ENCODE results near the gene BATF2. TPM values are rescaled to one million over a fixed set of nuclear protein-coding genes. Genes with fewer than 3 reads are reported as not detected.

The BATF2 gene
- total and polyA plus RNA-seq, 2 donors (not counting 3 experiments of a cell fraction or from before 2014, with no cell fraction given), result 0.75 TPM

DNA sequence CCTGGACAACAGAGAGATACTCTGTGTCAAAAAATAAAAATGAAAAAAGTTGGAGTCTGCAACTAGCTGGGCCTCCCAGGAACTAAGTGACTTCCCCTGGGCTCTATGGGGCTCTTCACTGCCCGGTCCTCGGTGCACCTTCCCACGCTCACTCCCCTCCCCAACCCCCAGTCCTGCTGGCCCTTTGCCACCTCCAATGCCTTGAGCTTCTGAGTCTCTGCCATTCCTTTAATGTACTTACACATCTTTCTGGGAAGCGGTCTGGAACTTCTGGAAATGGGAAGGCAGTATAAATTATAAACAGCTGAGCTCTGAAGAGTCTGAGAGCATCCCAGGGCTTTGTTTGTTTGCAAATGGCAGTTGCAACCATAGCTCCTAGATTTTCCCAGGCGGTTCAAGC lies 5.9 kb upstream of the BATF2 start:
- dilution Hi-C loops (cut with MboI; ENCODE audit: extremely low pct_ligation_motif_present, low sequenced_read_pairs) (no loop called here), intact Hi-C loops (cut with micrococcal nuclease) (no loop called here)
- no peaks in the 10 kb centered on the region for H3K9me1 ChIP-seq (replicated peaks; ENCODE audit: control insufficient read depth, extremely low read depth, insufficient read depth, low read length)
- no peaks in the 10 kb centered on the region for H3K4me1 ChIP-seq (ENCODE audit: control insufficient read depth, extremely low read depth, insufficient read depth, low read length)
- no peak for FAIRE-seq
- no peak for DNase-seq (ENCODE audit: low read depth, low spot score)
- H3K79me2 ChIP-seq (ENCODE audit: control insufficient read depth, insufficient read depth, low read length), result no peaks in the 10 kb centered on the region
- no peak for TF ChIP-seq MAX (IDR thresholded peaks at IDR 0.05; ENCODE audit: insufficient read depth, insufficient read length)
- no peak for TF ChIP-seq POLR2A (IDR thresholded peaks at IDR 0.05; ENCODE audit: low read depth, low read length)
- TF ChIP-seq, protein P1, sequence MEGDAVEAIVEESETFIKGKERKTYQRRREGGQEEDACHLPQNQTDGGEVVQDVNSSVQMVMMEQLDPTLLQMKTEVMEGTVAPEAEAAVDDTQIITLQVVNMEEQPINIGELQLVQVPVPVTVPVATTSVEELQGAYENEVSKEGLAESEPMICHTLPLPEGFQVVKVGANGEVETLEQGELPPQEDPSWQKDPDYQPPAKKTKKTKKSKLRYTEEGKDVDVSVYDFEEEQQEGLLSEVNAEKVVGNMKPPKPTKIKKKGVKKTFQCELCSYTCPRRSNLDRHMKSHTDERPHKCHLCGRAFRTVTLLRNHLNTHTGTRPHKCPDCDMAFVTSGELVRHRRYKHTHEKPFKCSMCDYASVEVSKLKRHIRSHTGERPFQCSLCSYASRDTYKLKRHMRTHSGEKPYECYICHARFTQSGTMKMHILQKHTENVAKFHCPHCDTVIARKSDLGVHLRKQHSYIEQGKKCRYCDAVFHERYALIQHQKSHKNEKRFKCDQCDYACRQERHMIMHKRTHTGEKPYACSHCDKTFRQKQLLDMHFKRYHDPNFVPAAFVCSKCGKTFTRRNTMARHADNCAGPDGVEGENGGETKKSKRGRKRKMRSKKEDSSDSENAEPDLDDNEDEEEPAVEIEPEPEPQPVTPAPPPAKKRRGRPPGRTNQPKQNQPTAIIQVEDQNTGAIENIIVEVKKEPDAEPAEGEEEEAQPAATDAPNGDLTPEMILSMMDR (IDR thresholded peaks at IDR 0.05; ENCODE audit: extremely low read depth in 1 of 2, insufficient read depth in 1 of 2, low read depth in 1 of 2, low read length in 2 of 2), result no peak
- TF ChIP-seq MYC (IDR thresholded peaks at IDR 0.05; ENCODE audit: low read depth, low read length), result no peak
- no peak for TF ChIP-seq POLR2AphosphoS5 (IDR thresholded peaks at IDR 0.05; ENCODE audit: insufficient read depth, low read depth, low read length)
- no peak for TF ChIP-seq JUN (IDR thresholded peaks at IDR 0.05; ENCODE audit: borderline replicate concordance, insufficient read depth, insufficient read length, low read depth)
- TF ChIP-seq EZH2 (IDR thresholded peaks at IDR 0.05; ENCODE audit: borderline replicate concordance, low read depth, low read length, severe bottlenecking), result no peak
- no peak for TF ChIP-seq FOS (IDR thresholded peaks at IDR 0.05; ENCODE audit: borderline replicate concordance, insufficient read depth, low read length)
- no peak for TF ChIP-seq GATA2 (IDR thresholded peaks at IDR 0.05; ENCODE audit: insufficient read depth, insufficient read length, low read depth, low read length)
- BruUV-seq (replicated peaks), result no TSS peak
- H3K9ac ChIP-seq (replicated peaks; ENCODE audit: extremely low read depth, insufficient read depth, low read length), result no peak overlapping the region
- no peak overlapping the region for H2AFZ ChIP-seq (ENCODE audit: low read depth, low read length)
- H3K36me3 ChIP-seq (ENCODE audit: control insufficient read depth in 2 of 2, extremely low read depth in 1 of 2, insufficient read depth in 2 of 2, low read length in 2 of 2), result no peaks in the 10 kb centered on the region
- no peak overlapping the region for H3K27ac ChIP-seq (ENCODE audit: insufficient read depth, low read depth, low read length)
- H3K9me3 ChIP-seq (replicated peaks; ENCODE audit: control insufficient read depth, insufficient read depth, low read length), result no peaks in the 10 kb centered on the region
- no peaks in the 10 kb centered on the region for H4K20me1 ChIP-seq (replicated peaks; ENCODE audit: control insufficient read depth, extremely low read depth, insufficient read depth, low read length)
- H3K4me2 ChIP-seq (ENCODE audit: insufficient read depth, low read length), result no peak overlapping the region
- ChIA-PET CTCF (interaction anchor here (0.6 kb wide), 1 partner anchor 62 kb away, joined by 3 read pairs; no protein-coding TSS in a partner anchor), POLR2A (no interaction called here)
- no peaks in the 10 kb centered on the region for H3K27me3 ChIP-seq (ENCODE audit: control insufficient read depth in 2 of 2, insufficient read depth in 2 of 2, low read length in 2 of 2)
- H3K4me3 ChIP-seq (replicated peaks in 1 of 3; ENCODE audit: insufficient read depth in 1 of 3, low read depth in 1 of 3, low read length in 3 of 3), result no peak overlapping the region
